Measurements from ENCODE around the gene ZNF701.
A peak's percentile ranks its signal among the peaks of the same experiment; 100 is the strongest.
"Not testable (repeated sequence)": the region's sequence is repeated elsewhere in the genome, so short reads cannot be mapped to it uniquely, and the experiment has no call there.

ZNF701 gene

GRCh38 chr19:52570000-52570861, at the start of gene ZNF701:
ZNF701 (plus strand) TSS chr19:52570287; CDS start chr19:52574148, 3,861 bp downstream.
- no peak for TF ChIP-seq JUND (IDR thresholded peaks at IDR 0.05; ENCODE audit: low read depth)
- in situ Hi-C loops (cut with HindIII; ENCODE audit: low pct_unique_long_range_greater_than_20kb, low sequenced_read_pairs) = no loop called here
- peak; percentile 49 to 94 for DNase-seq (ENCODE audit: low read depth in 1 of 2, low spot score in 1 of 2)

DNA sequence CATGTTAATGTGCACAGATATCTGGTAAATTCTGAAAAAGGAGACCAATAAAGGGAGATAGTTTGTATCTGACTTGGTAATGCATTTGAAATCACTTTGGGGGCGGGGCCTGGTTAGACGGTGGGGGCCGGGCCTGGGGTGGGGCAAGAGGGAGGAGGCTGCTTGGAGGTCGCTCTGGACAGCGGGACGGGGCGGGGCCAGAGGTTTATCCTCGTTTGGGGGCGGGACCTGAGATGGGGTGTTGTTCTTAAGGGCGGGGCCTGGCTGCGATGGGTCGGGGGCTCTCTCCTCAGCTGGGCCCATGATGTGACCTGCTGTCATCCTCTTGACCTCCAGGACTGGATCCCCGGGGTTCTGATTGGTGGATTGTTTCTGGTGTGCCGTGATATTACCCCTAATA, 47.5 kb upstream of the ZNF701 start:
- no peak for DNase-seq (ENCODE audit: low read depth in 1 of 2, low spot score in 1 of 2)
- TF ChIP-seq JUND (IDR thresholded peaks at IDR 0.05; ENCODE audit: low read depth) = no peak
- in situ Hi-C loops (cut with HindIII; ENCODE audit: low pct_unique_long_range_greater_than_20kb, low sequenced_read_pairs) = no loop called here

DNA sequence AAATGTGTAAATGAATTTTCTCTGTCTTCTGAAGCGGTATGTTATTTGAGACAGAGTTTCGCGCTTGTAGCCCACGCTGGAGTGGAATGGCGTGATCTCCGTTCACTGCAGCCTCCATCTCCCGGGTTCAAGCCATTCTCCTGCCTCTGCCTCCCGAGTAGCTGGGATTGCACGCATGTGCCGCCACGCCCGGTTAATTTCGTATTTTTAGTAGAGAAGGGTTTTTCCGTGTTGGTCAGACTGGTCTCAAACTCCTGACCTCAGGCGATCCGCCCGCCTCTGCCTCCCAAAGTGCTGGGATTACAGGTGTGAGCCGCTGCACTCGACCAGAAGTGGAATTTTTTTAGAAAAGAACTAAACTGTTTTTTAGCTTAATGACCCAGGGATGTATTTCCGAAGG, 46.0 kb upstream of the ZNF701 start:
- TF ChIP-seq JUND (IDR thresholded peaks at IDR 0.05; ENCODE audit: low read depth) = no peak
- no peak for DNase-seq (ENCODE audit: low read depth in 1 of 2, low spot score in 1 of 2)
- in situ Hi-C loops (cut with HindIII; ENCODE audit: low pct_unique_long_range_greater_than_20kb, low sequenced_read_pairs) = no loop called here

DNA sequence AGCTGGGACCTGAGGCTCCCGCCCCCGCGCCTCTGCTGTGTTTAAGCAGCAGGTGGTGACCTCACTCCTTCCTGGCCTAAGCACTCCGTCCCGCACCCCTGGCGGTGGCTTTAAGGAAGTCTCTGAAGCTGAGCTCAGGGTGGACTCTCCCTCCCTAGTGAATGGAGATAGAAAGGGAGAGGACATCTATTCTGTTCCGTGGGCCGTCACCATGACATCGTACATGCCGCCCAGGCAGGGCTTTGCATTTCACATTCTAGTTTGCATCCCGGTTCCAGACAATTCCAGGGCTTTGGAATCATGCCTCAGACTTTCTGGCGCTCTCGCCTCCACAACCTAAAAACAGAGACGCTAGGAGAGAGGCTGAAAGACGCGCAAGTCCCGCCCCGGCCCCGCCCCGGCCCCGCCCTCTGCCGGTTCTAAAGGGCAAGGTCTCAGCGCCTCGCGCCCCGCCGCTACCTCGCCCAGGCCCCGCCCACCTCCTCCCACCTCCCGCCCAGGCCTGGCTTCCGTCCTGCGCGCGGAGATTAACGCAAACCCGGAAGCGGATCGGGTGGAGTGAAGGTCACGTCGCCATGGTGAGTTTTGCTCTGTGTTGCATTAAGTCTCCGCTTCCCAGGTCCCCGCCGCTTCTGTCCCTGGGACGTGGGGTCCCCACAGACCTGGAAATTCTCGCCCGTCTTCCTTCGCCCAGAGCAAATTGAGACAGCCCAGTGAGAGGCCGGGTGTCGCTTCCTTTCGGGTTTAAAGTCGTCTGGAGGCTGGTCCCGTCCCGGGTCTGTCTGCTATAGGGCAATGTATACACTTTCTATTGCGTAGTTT, 42.7 kb upstream of the ZNF701 start, which contains the start of gene ZNF808:
Gene ZNF808, plus strand, starts transcription at position 535 of the 822 bp plus-strand sequence. CDS start 15,617 bp downstream, outside the sequence.
- in situ Hi-C loops (cut with HindIII; ENCODE audit: low pct_unique_long_range_greater_than_20kb, low sequenced_read_pairs) = no loop called here
- DNase-seq (ENCODE audit: low read depth in 1 of 2, low spot score in 1 of 2) = peak; percentile 66 to 95
- TF ChIP-seq JUND (IDR thresholded peaks at IDR 0.05; ENCODE audit: low read depth) = no peak

- in situ Hi-C loops (cut with HindIII; ENCODE audit: low pct_unique_long_range_greater_than_20kb, low sequenced_read_pairs) = no loop called here
- TF ChIP-seq JUND (IDR thresholded peaks at IDR 0.05; ENCODE audit: low read depth) = no peak
- DNase-seq (ENCODE audit: low read depth in 1 of 2, low spot score in 1 of 2) = no peak
Measured at GRCh38 chr19:52527956-52528351, 42.1 kb upstream of the ZNF701 start.

- no peak for DNase-seq (ENCODE audit: low read depth in 1 of 2, low spot score in 1 of 2)
- in situ Hi-C loops (cut with HindIII; ENCODE audit: low pct_unique_long_range_greater_than_20kb, low sequenced_read_pairs) = no loop called here
- no peak for TF ChIP-seq JUND (IDR thresholded peaks at IDR 0.05; ENCODE audit: low read depth)
Measured at GRCh38 chr19:52532480-52532879, 37.6 kb upstream of the ZNF701 start.

DNA sequence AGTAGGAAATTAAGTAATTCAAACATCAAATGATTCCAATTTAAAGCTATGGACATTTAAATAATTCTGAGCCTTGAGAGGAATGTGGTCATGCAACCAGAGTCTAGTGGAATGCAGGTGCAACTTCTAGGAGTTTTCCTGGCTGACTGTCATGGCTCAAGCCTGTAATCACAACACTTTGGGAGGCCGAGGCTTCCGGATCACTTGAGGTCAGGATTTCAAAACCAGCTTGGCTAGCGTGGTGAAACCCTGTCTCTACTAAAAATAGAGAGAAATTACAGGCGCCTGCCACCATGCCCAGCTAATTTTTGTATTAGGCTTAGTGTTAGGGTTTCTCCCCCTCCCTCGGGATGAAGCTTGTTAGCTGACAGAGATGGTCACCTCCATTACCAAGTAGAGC, 36.2 kb upstream of the ZNF701 start:
- TF ChIP-seq JUND (IDR thresholded peaks at IDR 0.05; ENCODE audit: low read depth) = no peak
- DNase-seq (ENCODE audit: low read depth in 1 of 2, low spot score in 1 of 2) = peak in 1 of 2 experiments; percentile 53
- in situ Hi-C loops (cut with HindIII; ENCODE audit: low pct_unique_long_range_greater_than_20kb, low sequenced_read_pairs) = no loop called here

DNA sequence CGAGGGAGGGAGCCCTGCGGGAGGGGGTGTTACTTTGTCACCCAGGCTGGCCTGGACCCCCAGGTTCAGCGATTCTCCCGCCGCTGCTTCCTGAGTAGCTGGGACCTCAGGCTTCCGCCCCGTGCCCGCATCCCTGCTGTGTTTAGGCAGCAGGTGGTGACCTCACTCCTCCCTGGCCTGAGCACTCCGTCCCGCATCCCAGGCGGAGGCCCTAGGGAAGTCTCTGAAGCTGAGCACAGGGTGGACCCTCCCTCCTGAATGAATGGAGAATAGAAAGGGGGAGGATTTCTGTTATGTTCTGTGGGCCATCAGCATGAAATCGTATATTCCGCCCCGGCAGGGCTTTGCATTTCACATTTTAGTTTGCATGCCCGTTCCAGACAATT, 34.7 kb upstream of the ZNF701 start:
- in situ Hi-C loops (cut with HindIII; ENCODE audit: low pct_unique_long_range_greater_than_20kb, low sequenced_read_pairs); DNase-seq (ENCODE audit: low read depth in 1 of 2, low spot score in 1 of 2): not testable (repeated sequence)

- no peak for DNase-seq (ENCODE audit: low read depth in 1 of 2, low spot score in 1 of 2)
- in situ Hi-C loops (cut with HindIII; ENCODE audit: low pct_unique_long_range_greater_than_20kb, low sequenced_read_pairs) = no loop called here
- no peak for TF ChIP-seq JUND (IDR thresholded peaks at IDR 0.05; ENCODE audit: low read depth)
Measured at GRCh38 chr19:52535771-52536447, 34.2 kb upstream of the ZNF701 start.

GRCh38 chr19:52536448-52536800, 33.7 kb upstream of the ZNF701 start:
- DNase-seq (ENCODE audit: low read depth in 1 of 2, low spot score in 1 of 2) = no peak
- no peak for TF ChIP-seq JUND (IDR thresholded peaks at IDR 0.05; ENCODE audit: low read depth)
- in situ Hi-C loops (cut with HindIII; ENCODE audit: low pct_unique_long_range_greater_than_20kb, low sequenced_read_pairs) = no loop called here

DNA sequence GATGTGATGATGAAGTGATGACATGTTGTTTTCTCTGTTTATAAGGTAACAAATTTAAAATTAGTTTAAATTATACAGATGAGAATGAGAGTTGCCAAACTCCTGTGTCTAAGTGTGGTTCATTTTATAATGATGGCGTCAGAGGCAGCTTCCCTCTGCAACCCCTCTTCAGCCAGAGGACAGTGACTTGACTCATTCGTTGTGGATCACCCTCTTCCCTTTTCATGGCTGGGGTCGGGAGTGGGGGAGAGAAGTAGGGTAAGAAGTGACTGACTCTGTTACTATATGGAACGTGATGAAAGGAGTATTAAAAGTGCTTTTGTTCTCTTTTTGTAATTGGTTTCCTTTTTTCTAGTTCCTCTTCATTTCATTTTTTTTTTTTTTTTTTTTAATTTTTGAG, 31.3 kb upstream of the ZNF701 start:
- in situ Hi-C loops (cut with HindIII; ENCODE audit: low pct_unique_long_range_greater_than_20kb, low sequenced_read_pairs); DNase-seq (ENCODE audit: low read depth in 1 of 2, low spot score in 1 of 2): not testable (repeated sequence)

- in situ Hi-C loops (cut with HindIII; ENCODE audit: low pct_unique_long_range_greater_than_20kb, low sequenced_read_pairs) = not testable (repeated sequence)
Measured at GRCh38 chr19:52541176-52541575, 28.9 kb upstream of the ZNF701 start.

DNA sequence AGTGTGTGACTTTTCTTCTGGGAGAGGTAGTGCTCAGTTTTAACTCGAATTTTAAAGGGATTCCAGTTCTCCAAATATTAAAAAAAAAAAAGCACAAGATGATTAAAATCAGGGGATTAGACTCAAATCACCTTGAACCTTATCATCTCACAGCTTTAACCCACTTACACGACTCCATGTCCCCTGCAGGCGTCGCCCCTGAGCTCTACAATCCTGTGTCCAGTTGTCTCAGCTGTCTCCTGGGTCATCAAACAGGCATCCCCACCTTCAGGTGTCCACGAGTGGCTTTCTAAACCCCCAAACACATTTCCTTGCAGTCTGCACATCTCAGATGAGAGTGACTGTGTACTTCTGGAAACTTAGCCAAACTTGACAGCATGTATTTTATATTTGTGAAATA, 28.5 kb upstream of the ZNF701 start:
- no peak for DNase-seq (ENCODE audit: low read depth in 1 of 2, low spot score in 1 of 2)
- TF ChIP-seq JUND (IDR thresholded peaks at IDR 0.05; ENCODE audit: low read depth) = no peak
- in situ Hi-C loops (cut with HindIII; ENCODE audit: low pct_unique_long_range_greater_than_20kb, low sequenced_read_pairs) = no loop called here

More at GRCh38 chr19:52541176-52541575, 28.9 kb upstream of the ZNF701 start:
- not testable (repeated sequence) for DNase-seq (ENCODE audit: low read depth in 1 of 2, low spot score in 1 of 2)

- in situ Hi-C loops (cut with HindIII; ENCODE audit: low pct_unique_long_range_greater_than_20kb, low sequenced_read_pairs); DNase-seq (ENCODE audit: low read depth in 1 of 2, low spot score in 1 of 2): not testable (repeated sequence)
Measured at GRCh38 chr19:52542541-52542940, 27.5 kb upstream of the ZNF701 start.

All from T47D (cell line).